H1 (cell line): ENCODE measurements around the gene CD200. TPM values are rescaled to one million over a fixed set of nuclear protein-coding genes. Genes with fewer than 3 reads are reported as not detected.

Experiments used
- HDAC2 ChIP-seq, 2 experiments: fragments of 300-600 bp in 1 of 2; sonication (generic) in 1 of 2; IDR thresholded peaks; 2 replicates each; pipeline ENCODE4 v1.6.1; 2011 to 2012; ENCODE audit warnings: low read depth in 2 of 2, low read length in 2 of 2, mild to moderate bottlenecking in 2 of 2, moderate library complexity in 2 of 2, borderline replicate concordance in 1 of 2, inconsistent platforms in 1 of 2
- RNF2 ChIP-seq: fragments of 200-900, 300-1000 bp; sonication (generic); IDR thresholded peaks from 2 replicates; pipeline ENCODE4 v1.7.1; 2016; ENCODE audit warnings: borderline replicate concordance, low read depth, mild to moderate bottlenecking, antibody characterized with exemption, low read length; ENCODE audit not compliant: poor library complexity, severe bottlenecking; ENCODE audit errors: missing control alignments
- SUZ12 ChIP-seq: fragments of 200-600 bp; sonication (generic); IDR thresholded peaks from 2 replicates; pipeline ENCODE4 v1.6.1; 2012; ENCODE audit warnings: mild to moderate bottlenecking, inconsistent platforms, low read length, moderate library complexity, mixed read lengths
- polyA plus RNA-seq, 7 experiments: library from polyadenylated mRNA; depleted of rRNA in 3 of 7; stranded (reverse) in 5 of 7; unstranded in 2 of 7; fragments of >200 nt in 5 of 7; fragments of 200-250 nt in 2 of 7; gene quantifications; 1 replicate in 5 of 7; 2 replicates in 1 of 7; 4 replicates in 1 of 7; pipeline versions ENCODE4 v1.2.1 to v1.2.3, GENCODE V29; 2011 to 2013; ENCODE audit warnings: missing spikeins in 2 of 7, mixed read lengths in 2 of 7
- total RNA-seq: library from RNA; stranded (reverse); fragmentation: NEBNext Ultra II Directional; extraction: Animal tissue kit (Norgen Biotek cat#: 25700); gene quantifications from 2 replicates; pipeline ENCODE4 v1.2.1, GENCODE V29; 2021

CD200 gene
- total and polyA plus RNA-seq, 2 of the 8 experiments (the other 6 are each of a cell fraction or from before 2014, with no cell fraction given) = 45.8 to 50.2 TPM

GRCh38 chr3:112375117-112375516 lies 42.2 kb downstream of the CD200 start (continued):
- no peak for TF ChIP-seq RNF2
- no peak for TF ChIP-seq SUZ12
- TF ChIP-seq HDAC2 (IDR thresholded peaks at IDR 0.05; ENCODE audit: borderline replicate concordance in 1 of 2, low read depth in 2 of 2, low read length in 2 of 2) = no peak
